Measurements from ENCODE around the gene CASKIN2.
"Not testable (repeated sequence)": the region's sequence is repeated elsewhere in the genome, so short reads cannot be mapped to it uniquely, and the experiment has no call there.

CASKIN2 gene

GRCh38 chr17:75480281-75480680, 35.1 kb downstream of the CASKIN2 start:
- no peak for DNase-seq
- no peaks in the 10 kb centered on the region for H3K4me1 ChIP-seq
- peaks cover 4% of the 10 kb centered on the region; the same call in 1 of the 2 replicates for H3K36me3 ChIP-seq
- H3K9me3 ChIP-seq, result no peaks in the 10 kb centered on the region
- TF ChIP-seq CTCF (IDR thresholded peaks at IDR 0.05; ENCODE audit: low read depth, low read length), result no peak
- no peak overlapping the region for H3K4me3 ChIP-seq (ENCODE audit: low read depth, low read length)
- no peaks in the 10 kb centered on the region for H3K27me3 ChIP-seq

DNA sequence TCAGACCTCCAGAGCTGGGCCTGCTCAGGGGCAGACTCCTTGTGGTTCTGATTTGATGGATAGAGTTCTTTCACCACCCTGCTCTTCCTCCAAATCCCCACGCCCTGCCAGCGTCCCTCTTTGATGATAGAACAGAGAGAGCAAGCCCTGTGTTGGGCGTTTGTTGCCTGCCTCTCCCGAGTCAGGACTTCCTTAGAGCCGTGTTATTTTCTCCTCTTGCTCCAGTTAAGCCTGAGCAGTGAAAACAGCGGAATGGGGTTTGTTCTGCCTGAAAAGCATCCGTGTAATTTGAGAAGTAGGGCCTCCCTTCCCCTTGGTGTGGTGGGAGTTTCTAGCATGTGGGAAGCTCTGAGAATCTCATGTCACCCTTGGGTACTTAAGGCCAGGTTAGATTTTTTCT, 36.8 kb downstream of the CASKIN2 start:
- DNase-seq, result no peak
- Histone ChIP-seq H3K36me3 (peaks cover 7% of the 10 kb centered on the region; the same call in 1 of the 2 replicates), H3K9me3 (no peaks in the 10 kb centered on the region), H3K27me3 (no peaks in the 10 kb centered on the region), H3K4me1 (no peaks in the 10 kb centered on the region), H3K4me3 (ENCODE audit: low read depth, low read length) (no peak overlapping the region)
- TF ChIP-seq CTCF (IDR thresholded peaks at IDR 0.05; ENCODE audit: low read depth, low read length), result no peak

GRCh38 chr17:75477490-75477862, 37.9 kb downstream of the CASKIN2 start:
- not testable (repeated sequence) for DNase-seq; H3K4me3 ChIP-seq (ENCODE audit: low read depth, low read length); H3K4me1 ChIP-seq; H3K27me3 ChIP-seq; H3K9me3 ChIP-seq
- peaks cover 16% of the 10 kb centered on the region for H3K36me3 ChIP-seq

GRCh38 chr17:75476752-75477489, 38.4 kb downstream of the CASKIN2 start:
- no peaks in the 10 kb centered on the region for H3K9me3 ChIP-seq
- no peak overlapping the region for H3K4me3 ChIP-seq (ENCODE audit: low read depth, low read length)
- H3K36me3 ChIP-seq, result peaks cover 16% of the 10 kb centered on the region
- no peak for DNase-seq
- no peaks in the 10 kb centered on the region for H3K4me1 ChIP-seq
- TF ChIP-seq CTCF (IDR thresholded peaks at IDR 0.05; ENCODE audit: low read depth, low read length), result no peak
- H3K27me3 ChIP-seq, result no peaks in the 10 kb centered on the region

DNA sequence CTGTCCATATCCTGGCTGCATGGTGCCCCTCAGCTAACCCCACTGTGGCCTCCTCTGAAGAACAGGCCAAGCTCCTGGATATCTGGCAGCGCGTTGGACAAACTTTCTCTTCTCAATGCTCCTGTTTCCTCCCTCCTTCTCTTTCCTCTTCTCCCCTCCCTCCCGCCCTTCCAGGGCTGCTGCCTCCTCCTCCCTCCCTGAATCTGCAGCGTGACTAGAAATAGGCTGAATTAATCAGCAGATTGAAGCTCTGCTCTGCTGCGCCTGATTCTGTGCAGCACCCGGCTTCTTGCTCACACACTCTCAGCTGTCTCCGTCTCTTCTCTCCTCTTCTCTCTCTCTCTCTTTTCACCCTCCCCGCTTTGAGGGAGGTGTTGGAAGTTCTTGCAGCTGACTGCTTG, 39.1 kb downstream of the CASKIN2 start:
- peaks cover 16% of the 10 kb centered on the region for H3K36me3 ChIP-seq
- TF ChIP-seq CTCF (IDR thresholded peaks at IDR 0.05; ENCODE audit: low read depth, low read length), result no peak
- no peak for DNase-seq
- no peaks in the 10 kb centered on the region for H3K27me3 ChIP-seq
- H3K9me3 ChIP-seq, result no peaks in the 10 kb centered on the region
- H3K4me1 ChIP-seq, result no peaks in the 10 kb centered on the region
- H3K4me3 ChIP-seq (ENCODE audit: low read depth, low read length), result no peak overlapping the region

DNA sequence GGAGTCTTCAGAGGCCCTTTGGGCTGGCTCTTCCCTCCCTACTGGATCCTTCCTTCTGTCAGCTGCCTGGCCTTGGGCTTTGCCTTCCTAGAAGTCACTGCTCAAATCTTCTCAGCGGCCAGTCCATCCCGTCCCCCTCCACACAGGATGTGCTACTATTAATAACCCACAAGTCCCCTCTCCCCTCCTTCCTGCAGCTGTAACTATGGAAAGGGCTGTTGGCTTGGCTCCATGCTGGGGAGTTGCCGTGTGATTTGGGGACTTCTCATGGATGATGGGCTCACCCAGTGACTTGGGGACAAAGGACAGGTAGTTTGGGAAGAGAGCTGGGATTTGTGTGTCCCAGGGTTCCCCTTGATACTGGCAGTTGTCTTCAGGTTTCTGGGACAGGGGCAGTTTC, 39.5 kb downstream of the CASKIN2 start:
- no peak for DNase-seq
- Histone ChIP-seq H3K36me3 (peaks cover 16% of the 10 kb centered on the region), H3K9me3 (no peaks in the 10 kb centered on the region)

More for the DNA sequence above, 39.5 kb downstream of the CASKIN2 start:
- Histone ChIP-seq H3K27me3 (no peaks in the 10 kb centered on the region), H3K4me1 (no peaks in the 10 kb centered on the region), H3K4me3 (ENCODE audit: low read depth, low read length) (no peak overlapping the region)
- no peak for TF ChIP-seq CTCF (IDR thresholded peaks at IDR 0.05; ENCODE audit: low read depth, low read length)

Measured in BE2C (cell line).